Esophagus muscularis mucosa (tissue), 4 donors: ENCODE measurements around the gene MMP24. TPM values are rescaled to one million over a fixed set of nuclear protein-coding genes. Genes with fewer than 3 reads are reported as not detected.

Experiments used
- DNase-seq: peaks from one replicate; pipeline ENCODE4 v3.0.0-alpha.2; 2017; ENCODE audit errors: extremely low spot score
- H3K27ac ChIP-seq, 4 donors: fragments of 200-600 bp; sonication (generic); replicated peaks in 1 of 4; 1 replicate in 3 of 4; 2 replicates in 1 of 4; pipeline ENCODE4 v1.5.1; 2016 to 2019; ENCODE audit warnings: mild to moderate bottlenecking in 1 of 4
- H3K27me3 ChIP-seq, 4 donors: fragments of 200-600 bp; sonication (generic); one replicate each; pipeline versions ENCODE4 v1.5.1 to v1.6.0; 2016 to 2019
- H3K36me3 ChIP-seq, 4 donors: fragments of 200-600 bp; sonication (generic); one replicate each; pipeline ENCODE4 v1.5.1; 2016 to 2019
- H3K4me1 ChIP-seq, 4 donors: fragments of 200-600 bp; sonication (generic); one replicate each; pipeline ENCODE4 v1.5.1; 2016 to 2019
- H3K4me3 ChIP-seq, 4 donors: fragments of 200-600 bp; sonication (generic); 1 replicate in 2 of 4; 2 replicates in 2 of 4; pipeline ENCODE4 v1.5.1; 2016 to 2019; ENCODE audit warnings: mild to moderate bottlenecking in 4 of 4, moderate library complexity in 1 of 4
- H3K9me3 ChIP-seq, 4 donors: fragments of 200-600 bp; sonication (generic); 1 replicate in 3 of 4; 2 replicates in 1 of 4; pipeline ENCODE4 v1.5.1; 2016 to 2019
- CTCF ChIP-seq, 3 experiments: fragments of 200-600 bp in 2 of 3; fragments of 450-650 bp in 1 of 3; sonication (generic) in 2 of 3; IDR thresholded peaks; one replicate each; pipeline ENCODE4 v1.5.1; 2017 to 2019; ENCODE audit warnings: antibody characterized with exemption in 3 of 3, mild to moderate bottlenecking in 2 of 3, moderate library complexity in 1 of 3
- EP300 ChIP-seq: sonication (generic); formaldehyde crosslinking; IDR thresholded peaks from one replicate; pipeline ENCODE4 v1.6.1; 2017; ENCODE audit warnings: antibody characterized with exemption
- POLR2A ChIP-seq: fragments of 450-650 bp; IDR thresholded peaks from one replicate; pipeline ENCODE4 v1.6.1; 2017; ENCODE audit warnings: antibody characterized with exemption, moderate library complexity, mild to moderate bottlenecking, low read depth
- POLR2AphosphoS5 ChIP-seq, 2 donors: sonication (generic); formaldehyde crosslinking; IDR thresholded peaks; one replicate each; pipeline ENCODE4 v1.6.1; 2017; ENCODE audit warnings: antibody characterized with exemption in 2 of 2
- WGBS: methylation state at CpG from one replicate; pipeline ENCODE4 v1.1.5; 2018; 5-methylcytosine and 5-hydroxymethylcytosine counted together
- intact Hi-C: fragments of 100-400 bp; cut with DNase I; formaldehyde crosslinking; loops from one replicate; pipeline ENCODE4 v1.15.1; 2023
- total RNA-seq, 4 donors: library from RNA; depleted of rRNA; stranded (reverse); fragments of >200 nt; gene quantifications; one replicate each; pipeline versions ENCODE4 v1.1.0 to v1.2.1, GENCODE V29; 2016

MMP24 gene
- total RNA-seq, 4 donors from 2014 or later, result 0.83 to 4.0 (median 2.0) TPM

DNA sequence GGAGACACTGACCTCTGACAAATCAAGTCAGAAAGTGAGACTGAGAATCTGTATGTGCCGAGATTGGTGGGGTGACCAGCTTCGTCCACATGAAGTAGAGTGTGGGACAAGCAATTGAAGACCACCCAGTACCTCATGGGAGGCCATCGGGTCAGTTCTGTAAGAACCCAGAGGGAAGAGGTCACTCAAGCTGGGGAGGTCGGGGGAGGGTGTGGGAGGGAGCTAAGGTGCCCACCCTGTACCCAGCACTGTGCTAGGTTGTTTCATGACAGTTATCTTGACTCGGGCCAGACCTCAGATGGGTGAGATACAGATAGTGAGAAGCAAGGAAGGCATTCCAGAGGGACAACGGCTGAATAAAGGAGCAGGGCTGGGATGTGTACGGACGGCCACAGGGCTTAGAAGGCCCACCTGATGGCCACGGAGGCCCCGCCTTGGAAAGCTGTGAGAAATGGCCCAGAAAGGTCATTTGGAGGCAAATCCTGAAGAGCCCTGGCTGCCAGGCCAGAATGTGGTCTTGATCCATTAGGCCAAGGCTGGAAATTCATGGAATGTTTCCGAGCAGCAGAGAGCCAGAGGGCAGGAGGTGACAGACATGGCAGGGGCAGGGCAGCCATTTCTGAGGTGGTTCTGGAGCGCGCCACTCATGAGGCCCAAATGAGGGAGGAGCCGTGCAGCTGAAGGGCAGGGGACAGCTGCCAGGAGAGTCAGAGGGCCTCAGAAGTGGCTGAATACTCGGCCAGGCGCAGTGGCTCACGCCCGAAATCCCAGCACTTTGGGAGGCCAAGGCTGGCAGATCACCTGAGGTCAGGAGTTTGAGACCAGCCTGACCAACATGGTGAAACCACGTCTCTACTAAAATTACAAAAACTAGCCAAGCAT lies 43.8 kb downstream of the MMP24 start:
- TF ChIP-seq EP300 (no peak), POLR2AphosphoS5 (IDR thresholded peaks at IDR 0.05) (no peak)
- intact Hi-C loops, result no loop called here
- DNase-seq, result no peak
- H3K27ac ChIP-seq, result no peak overlapping the region
- H3K4me1 ChIP-seq, result peaks cover 0 to 32% (median 12%) of the 10 kb centered on the region in 4 donors
- no peaks in the 10 kb centered on the region for H3K27me3 ChIP-seq
- no peaks in the 10 kb centered on the region for H3K9me3 ChIP-seq
- 87% methylated on average over 8 of the region's 19 CpGs for WGBS
- no peak overlapping the region for H3K4me3 ChIP-seq
- peaks cover 7 to 79% (median 57%) of the 10 kb centered on the region in 4 donors for H3K36me3 ChIP-seq

DNA sequence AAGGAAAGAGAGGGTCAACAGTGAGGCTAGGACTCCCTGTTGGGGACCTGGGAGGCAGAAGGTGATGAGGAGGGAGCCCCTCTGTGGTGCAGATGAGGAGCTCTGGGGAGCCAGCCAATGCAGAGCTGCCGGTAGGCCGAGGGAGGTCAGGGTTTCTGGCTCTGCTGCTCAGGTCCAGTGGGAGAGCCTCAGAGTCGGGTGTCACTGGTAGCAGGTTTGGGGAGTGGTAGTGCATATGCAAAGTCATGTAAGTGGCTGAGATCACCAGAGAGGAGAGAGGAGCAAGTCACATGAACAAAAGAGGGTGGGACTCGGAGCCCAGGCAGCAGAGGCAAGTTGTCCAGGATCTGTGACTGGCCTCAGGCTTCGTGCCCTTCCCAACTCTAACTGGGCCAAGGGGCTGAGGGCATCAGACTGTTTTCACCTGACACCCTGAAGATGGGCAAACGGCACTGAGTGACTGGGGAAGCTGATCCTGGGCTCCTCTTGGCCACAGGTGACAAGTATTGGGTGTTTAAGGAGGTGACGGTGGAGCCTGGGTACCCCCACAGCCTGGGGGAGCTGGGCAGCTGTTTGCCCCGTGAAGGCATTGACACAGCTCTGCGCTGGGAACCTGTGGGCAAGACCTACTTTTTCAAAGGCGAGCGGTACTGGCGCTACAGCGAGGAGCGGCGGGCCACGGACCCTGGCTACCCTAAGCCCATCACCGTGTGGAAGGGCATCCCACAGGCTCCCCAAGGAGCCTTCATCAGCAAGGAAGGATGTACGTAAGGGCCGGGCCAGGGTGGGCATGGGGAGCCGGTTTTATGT lies 44.8 kb downstream of the MMP24 start:
- H3K4me3 ChIP-seq, result no peak overlapping the region
- DNase-seq, result no peak
- H3K4me1 ChIP-seq, result peaks cover 5 to 42% (median 22%) of the 10 kb centered on the region in 4 donors
- H3K36me3 ChIP-seq, result peaks cover 7 to 85% (median 61%) of the 10 kb centered on the region in 4 donors
- intact Hi-C loops, result no loop called here
- WGBS, result 78% methylated on average over 9 of the region's 20 CpGs
- no peak overlapping the region for H3K27ac ChIP-seq
- no peaks in the 10 kb centered on the region for H3K9me3 ChIP-seq
- no peak for TF ChIP-seq EP300
- TF ChIP-seq POLR2A, result no peak
- no peak for TF ChIP-seq CTCF (IDR thresholded peaks at IDR 0.05)
- no peak for TF ChIP-seq POLR2AphosphoS5 (IDR thresholded peaks at IDR 0.05)
- H3K27me3 ChIP-seq, result no peaks in the 10 kb centered on the region

- Histone ChIP-seq H3K27ac (no peak overlapping the region), H3K4me1 (peaks cover 11 to 48% (median 28%) of the 10 kb centered on the region in 4 donors), H3K4me3 (no peak overlapping the region), H3K36me3 (peaks cover 7 to 82% (median 57%) of the 10 kb centered on the region in 4 donors), H3K27me3 (no peaks in the 10 kb centered on the region), H3K9me3 (no peaks in the 10 kb centered on the region)
- DNase-seq, result no peak
- no peak for TF ChIP-seq POLR2AphosphoS5 (IDR thresholded peaks at IDR 0.05)
- TF ChIP-seq CTCF (IDR thresholded peaks at IDR 0.05), result no peak
- no peak for TF ChIP-seq POLR2A
- TF ChIP-seq EP300, result no peak
- intact Hi-C loops, result no loop called here
- 80% methylated on average over 7 of the region's 7 CpGs for WGBS
Observed at GRCh38 chr20:35271904-35272303, 45.4 kb downstream of the MMP24 start.

- Histone ChIP-seq H3K9me3 (no peaks in the 10 kb centered on the region), H3K4me1 (peaks cover 16 to 59% (median 39%) of the 10 kb centered on the region in 4 donors), H3K27me3 (no peaks in the 10 kb centered on the region), H3K4me3 (no peak overlapping the region), H3K27ac (no peak overlapping the region), H3K36me3 (peaks cover 9 to 66% (median 45%) of the 10 kb centered on the region in 4 donors)
- no peak for DNase-seq
- TF ChIP-seq CTCF (IDR thresholded peaks at IDR 0.05), result no peak
- intact Hi-C loops, result no loop called here
- WGBS, result 77% methylated on average over 13 of the region's 13 CpGs
Observed at GRCh38 chr20:35273449-35274171, 47.1 kb downstream of the MMP24 start.
